ENCODE measurements around the gene INCA1.

The INCA1 gene

GRCh38 chr17:5003214-5003867 is 6.0 kb upstream of the INCA1 start:
- no peak for ATAC-seq

GRCh38 chr17:5002121-5002788 is 4.9 kb upstream of the INCA1 start:
- ATAC-seq = no peak

- no peak for ATAC-seq
Measured at GRCh38 chr17:5000237-5000639, 2.9 kb upstream of the INCA1 start.

- no peak for ATAC-seq
Measured at GRCh38 chr17:4999430-5000093, 2.2 kb upstream of the INCA1 start.

- no peak for ATAC-seq
Measured at GRCh38 chr17:4998732-4999429, 1.6 kb upstream of the INCA1 start.

- ATAC-seq = peak; percentile 1 to 4
Measured at GRCh38 chr17:4998027-4998731, 857 bp upstream of the INCA1 start.

- ATAC-seq = no peak
Measured at GRCh38 chr17:4994081-4994595, 3.2 kb downstream of the INCA1 start.

GRCh38 chr17:4987767-4988567 is 9.4 kb downstream of the INCA1 start:
- peak in 1 of 2 donors; percentile 8 for ATAC-seq

GRCh38 chr17:4986951-4987766 is 10.2 kb downstream of the INCA1 start, which contains the start of gene CAMTA2:
TSS of gene CAMTA2 (minus strand) at chr17:4987675. CDS start at chr17:4986222, 1,453 bp downstream.
- peak; percentile 93 to 94 for ATAC-seq

GRCh38 chr17:4986403-4986802 is 10.9 kb downstream of the INCA1 start:
- no peak for ATAC-seq

- ATAC-seq = no peak
Measured at GRCh38 chr17:4982305-4982704, 15.0 kb downstream of the INCA1 start.

GRCh38 chr17:4980644-4981216 is 16.6 kb downstream of the INCA1 start:
- peak; percentile 72 to 74 for ATAC-seq

- ATAC-seq = no peak
Measured at GRCh38 chr17:4978726-4979125, 18.6 kb downstream of the INCA1 start.

- ATAC-seq = no peak
Measured at GRCh38 chr17:4974115-4974670, 23.1 kb downstream of the INCA1 start.

- ATAC-seq = no peak
Measured at GRCh38 chr17:4973256-4974114, 23.8 kb downstream of the INCA1 start.

- no peak for ATAC-seq
Measured at GRCh38 chr17:4972752-4973151, 24.6 kb downstream of the INCA1 start.

- no peak for ATAC-seq
Measured at GRCh38 chr17:4972322-4972721, 25.0 kb downstream of the INCA1 start.

GRCh38 chr17:4971826-4972225 is 25.5 kb downstream of the INCA1 start:
- no peak for ATAC-seq

GRCh38 chr17:4970273-4970672 is 27.0 kb downstream of the INCA1 start:
- no peak for ATAC-seq

Measured in activated CD4-positive, CD25-positive, alpha-beta regulatory T cell treated with anti-CD3 and anti-CD28 coated beads, Interleukin-2, amount 50 U/mL, for 24 hours (primary cell).